GM23248 (cell line): Measurements from ENCODE around the gene EGFLAM.

Source experiments
- EZH2 ChIP-seq: fragments of 200-600 bp; sonication (generic); IDR thresholded peaks from 2 replicates; pipeline ENCODE4 v1.6.1; 2018; ENCODE audit warnings: antibody characterized with exemption, mild to moderate bottlenecking; ENCODE audit not compliant: insufficient read depth, poor library complexity, severe bottlenecking
- EZH2phosphoT487 ChIP-seq: fragments of 200-600 bp; sonication (generic); IDR thresholded peaks from 2 replicates; pipeline ENCODE4 v1.6.1; 2018; ENCODE audit warnings: antibody characterized with exemption, moderate library complexity, mild to moderate bottlenecking, low read depth; ENCODE audit not compliant: insufficient read depth

DNA sequence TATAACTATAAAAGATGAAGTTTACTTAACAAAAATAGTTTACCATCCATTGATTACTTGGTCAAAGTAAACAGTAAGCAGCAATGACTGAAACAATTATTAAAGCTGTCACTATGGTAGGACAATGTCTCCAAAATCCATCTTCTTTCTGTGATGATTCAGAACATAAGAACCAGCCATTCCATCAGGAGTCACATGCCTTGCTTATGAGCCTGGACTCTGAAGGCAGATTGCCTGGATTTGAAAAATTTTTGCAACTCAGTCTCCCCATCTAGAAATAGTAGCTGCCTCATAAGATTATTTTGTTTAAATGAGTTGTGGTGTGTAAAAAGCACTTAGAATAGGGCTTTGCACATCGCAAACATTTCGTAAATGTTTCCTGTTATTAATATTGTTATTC lies 161.9 kb downstream of the EGFLAM start:
- no peak for TF ChIP-seq EZH2
- TF ChIP-seq EZH2phosphoT487: no peak
